NCI-H446 (cell line): ENCODE data around the gene KCNK1.
A peak's percentile ranks its signal among the peaks of the same experiment; 100 is the strongest.
"Not testable (repeated sequence)": the region's sequence is repeated elsewhere in the genome, so short reads cannot be mapped to it uniquely, and the experiment has no call there.

Experiments used
- DNase-seq, 2 experiments: peaks; one replicate each; lab custom pipeline; 2025; lab: John Stamatoyannopoulos, UW

The KCNK1 gene

DNA sequence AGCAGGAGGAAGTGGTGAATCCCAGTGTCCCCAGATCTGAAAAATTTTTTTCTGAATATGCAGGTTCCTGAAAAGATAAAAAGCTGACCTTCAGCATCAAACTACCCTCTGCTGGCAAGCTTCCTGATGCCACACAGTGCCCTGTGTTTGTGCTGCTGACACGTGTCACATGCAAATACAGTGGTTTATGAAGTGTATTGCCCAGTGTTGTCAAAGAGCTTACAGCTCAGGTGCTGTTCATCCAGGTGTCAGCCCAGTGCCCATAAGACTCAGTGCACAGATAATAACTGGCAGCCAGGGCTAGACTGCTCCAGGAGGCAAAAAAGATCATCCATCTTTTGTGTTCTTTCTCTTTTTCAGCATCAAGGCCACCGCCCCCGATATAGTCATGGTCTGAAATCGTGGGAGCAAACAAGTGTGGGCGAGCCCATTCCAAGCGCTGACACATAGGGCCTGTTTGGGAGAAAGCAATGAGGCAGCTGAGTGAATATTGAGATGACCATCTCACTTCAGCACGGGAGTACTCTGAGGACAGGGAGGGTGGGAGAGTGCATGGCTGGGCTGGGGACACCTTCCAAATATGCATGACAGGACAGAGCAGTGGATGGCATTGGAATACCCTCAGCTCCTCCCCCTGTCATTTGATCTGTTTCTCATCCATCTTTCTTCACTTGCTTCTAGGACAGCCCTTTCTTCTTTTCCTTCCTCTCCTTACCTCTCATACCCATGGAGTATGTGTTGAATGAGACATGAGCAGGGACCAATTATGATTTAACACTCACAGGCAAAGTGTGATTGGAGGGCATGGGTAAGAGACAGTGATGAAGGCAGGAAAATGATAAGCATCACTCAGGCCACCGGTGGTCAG lies 6.4 kb upstream of the KCNK1 start:
- no peak for DNase-seq

DNA sequence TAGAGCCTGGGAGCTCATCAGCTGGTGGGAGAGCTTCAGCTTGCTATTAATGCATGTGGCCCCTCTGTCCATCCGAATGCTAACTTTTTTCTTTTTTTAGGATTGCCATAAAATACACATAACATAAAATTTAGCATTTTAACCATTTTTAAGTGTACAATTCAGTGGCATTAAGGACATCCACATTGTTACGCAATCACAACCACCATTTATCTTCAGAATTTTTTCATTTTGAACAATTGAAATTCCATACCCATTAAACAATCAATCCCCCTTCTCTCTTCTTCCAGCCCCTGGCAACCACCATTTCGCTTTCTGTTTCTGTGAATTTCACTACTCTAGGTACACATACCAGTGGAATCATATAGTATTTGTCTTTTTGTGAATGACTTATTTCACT lies 4.9 kb upstream of the KCNK1 start:
- no peak for DNase-seq

- DNase-seq: no peak
Measured at GRCh38 chr1:233609926-233610325, 4.0 kb upstream of the KCNK1 start.

DNA sequence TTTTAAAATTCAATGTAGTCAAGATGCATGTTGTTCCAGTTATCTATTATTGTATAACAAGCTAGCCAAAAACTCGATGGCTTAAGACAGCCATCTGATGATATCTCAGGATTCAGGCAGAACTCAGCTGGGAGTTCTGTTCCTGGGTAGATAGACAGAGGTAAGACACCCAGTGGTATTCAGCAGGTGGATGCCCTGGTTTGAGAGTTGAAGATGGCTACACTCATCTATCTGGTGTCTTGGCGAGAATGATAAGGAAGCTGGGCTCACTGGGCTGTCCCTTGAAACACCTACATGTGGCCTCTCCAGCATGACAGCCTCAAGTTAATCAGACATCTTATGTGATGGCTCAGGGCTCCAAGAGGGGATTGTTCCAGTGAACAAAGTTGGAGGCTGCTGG lies 3.3 kb upstream of the KCNK1 start:
- DNase-seq: no peak

GRCh38 chr1:233611363-233611762 lies 2.5 kb upstream of the KCNK1 start:
- DNase-seq: not testable (repeated sequence)

GRCh38 chr1:233614173-233614742 lies 352 bp downstream of the KCNK1 start:
- DNase-seq: peak in 1 of 2 experiments; percentile 45

DNA sequence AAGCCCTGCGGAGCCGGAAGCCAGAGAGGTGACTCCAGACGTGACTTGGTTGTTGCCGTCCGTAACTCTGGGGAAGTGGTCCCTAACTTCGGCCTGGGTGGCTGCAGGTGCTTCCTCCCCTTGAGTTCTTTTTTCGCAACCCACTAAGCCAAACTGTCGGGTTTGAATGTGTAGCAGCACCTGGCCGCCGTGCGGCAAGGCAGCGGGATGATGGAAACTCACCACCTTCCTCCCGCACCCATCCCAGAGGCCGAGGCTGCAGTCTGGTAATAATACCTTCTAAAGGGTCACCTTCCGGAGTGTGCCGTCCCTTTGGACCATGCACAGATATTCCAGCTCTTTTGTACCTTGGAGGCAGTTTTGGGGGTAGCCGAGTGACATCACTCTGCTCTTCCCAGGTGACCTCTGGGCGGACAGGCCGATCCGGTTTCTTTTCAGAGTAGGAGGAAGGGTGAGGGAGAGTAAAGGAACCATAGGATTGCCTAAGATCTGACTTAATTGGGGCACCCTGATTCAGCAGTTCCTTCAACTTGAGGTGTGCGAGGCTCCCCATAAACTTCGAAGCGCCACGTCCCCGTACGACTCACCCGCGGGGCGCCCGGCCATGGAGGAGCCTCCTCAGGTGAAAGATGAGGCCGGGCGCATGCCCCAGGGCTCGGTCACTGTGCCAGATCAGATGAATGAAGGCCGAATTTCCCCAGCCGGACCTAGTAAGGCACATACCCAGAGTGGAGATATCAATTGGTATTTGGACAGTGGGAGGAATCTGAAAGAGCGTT lies 1.0 kb downstream of the KCNK1 start:
- DNase-seq: no peak

DNA sequence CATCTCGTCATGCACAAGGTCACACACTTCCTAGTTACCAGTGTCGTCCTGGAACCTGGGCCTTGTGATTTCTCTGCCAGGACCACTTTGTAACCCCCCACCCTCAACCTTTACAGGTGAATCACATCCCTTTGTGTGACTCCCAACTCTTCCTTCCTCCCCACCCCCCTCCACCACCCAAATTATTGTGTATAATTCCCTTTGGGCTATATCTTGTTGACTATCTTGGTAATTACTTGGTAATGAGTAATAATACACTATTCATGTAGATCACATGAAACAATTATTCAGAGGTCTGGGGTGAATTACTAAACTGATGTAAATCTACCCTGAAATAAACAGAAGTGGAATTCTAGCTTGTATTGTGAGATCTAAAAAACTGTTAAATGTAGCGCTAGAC lies 1.7 kb downstream of the KCNK1 start:
- no peak for DNase-seq

- DNase-seq: no peak
Measured at GRCh38 chr1:233617025-233617424, 3.1 kb downstream of the KCNK1 start.

DNA sequence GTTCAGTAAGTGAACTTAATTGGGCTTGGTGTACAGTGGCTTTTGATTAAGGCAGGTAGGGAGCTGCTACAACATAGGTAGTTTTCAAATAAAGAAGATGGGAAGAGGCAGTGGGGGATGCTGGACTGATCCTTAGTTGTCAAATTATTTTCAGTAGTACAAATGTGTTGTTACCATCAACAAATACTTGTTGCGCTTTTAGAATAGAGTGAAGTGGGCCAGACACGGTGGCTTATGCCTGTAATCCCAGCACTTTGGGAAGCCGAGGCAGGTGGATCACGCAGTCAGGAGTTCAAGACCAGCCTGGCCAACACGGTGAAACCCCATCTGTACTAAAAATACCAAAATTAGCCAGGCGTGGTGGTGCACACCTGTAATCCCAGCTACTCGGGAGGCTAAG lies 5.5 kb downstream of the KCNK1 start:
- not testable (repeated sequence) for DNase-seq

DNA sequence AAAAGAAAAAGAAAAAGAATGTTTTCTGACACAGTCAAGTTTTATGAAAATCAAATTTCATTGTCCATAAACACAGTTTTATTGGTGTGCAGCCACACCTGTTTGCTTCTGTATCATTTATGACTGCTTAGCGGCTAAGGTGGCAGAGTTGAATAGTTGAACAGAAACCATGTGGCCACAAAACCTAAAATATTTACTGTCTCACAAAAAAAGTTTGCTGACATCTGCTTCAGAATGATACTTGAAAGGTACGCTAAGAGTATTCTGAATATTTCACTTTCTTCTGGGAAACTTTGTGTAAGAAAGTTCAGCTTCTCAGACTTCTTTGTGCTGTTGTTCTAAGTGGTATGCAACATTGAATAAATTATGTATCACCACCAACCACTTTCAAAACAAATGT lies 6.2 kb downstream of the KCNK1 start:
- DNase-seq: no peak

GRCh38 chr1:233621923-233622322 lies 8.0 kb downstream of the KCNK1 start:
- no peak for DNase-seq

DNA sequence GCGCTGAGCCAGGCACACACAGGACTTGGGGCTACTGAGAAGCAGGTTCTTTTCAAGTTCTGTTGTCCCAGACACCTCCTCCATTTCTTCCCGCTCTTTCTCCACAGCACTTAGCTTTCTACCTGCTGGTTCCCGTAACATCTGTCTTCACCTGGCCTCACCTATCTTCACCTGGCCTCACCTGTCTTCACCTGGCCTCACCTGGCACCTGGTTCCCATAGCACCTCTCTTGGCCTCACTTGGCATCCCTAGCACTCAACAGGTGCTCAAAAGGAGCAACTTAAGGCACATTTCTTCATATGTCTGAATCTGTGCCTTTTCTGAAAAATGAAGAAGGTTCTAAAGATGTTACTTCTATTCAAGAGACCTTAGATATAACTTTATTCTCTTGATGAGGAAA lies 10.4 kb downstream of the KCNK1 start:
- no peak for DNase-seq

DNA sequence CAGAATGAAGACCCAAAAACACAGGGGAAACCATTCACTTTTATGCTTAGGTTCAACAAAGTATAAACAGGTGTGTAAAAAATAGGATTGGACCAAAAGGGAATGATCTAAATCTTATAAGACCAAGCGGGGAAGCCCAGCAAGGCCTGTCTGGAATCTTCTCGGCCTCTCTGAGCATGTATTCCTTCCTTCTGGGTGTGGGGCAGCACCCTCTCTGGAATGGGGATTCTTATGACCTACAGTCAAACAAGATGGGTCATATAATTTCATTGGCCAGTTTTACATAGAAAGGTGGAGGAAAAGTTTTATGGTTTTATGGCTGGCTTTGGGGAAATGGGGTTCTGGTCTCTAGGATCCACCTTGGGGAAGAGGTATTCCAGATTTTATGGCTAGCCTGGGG lies 11.2 kb downstream of the KCNK1 start:
- DNase-seq: no peak

DNA sequence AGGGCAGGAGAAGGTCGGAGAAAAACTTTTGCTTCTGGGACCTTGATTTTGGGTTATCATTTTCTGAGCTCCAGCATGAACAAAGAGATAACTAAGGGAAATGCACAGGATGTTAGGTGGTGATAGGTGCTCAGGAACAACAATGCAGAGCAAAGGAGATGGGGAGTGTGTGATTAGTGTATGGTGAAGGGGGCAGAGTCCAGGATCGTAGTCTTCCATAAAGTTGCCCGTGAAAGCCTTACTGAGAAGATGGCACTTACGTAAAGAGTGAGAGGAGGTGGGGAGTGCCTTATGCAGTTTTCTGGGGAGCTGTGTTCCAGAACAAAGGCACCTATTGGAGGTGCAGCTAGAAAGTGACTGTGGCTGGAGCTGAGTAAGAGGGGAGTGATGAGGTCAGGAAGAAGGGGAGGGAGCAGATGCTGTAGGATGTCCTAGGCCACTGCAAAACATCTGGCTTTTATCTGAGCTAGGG lies 11.6 kb downstream of the KCNK1 start:
- DNase-seq: no peak

GRCh38 chr1:233627376-233627775 lies 13.5 kb downstream of the KCNK1 start:
- DNase-seq: peak in 1 of 2 experiments; percentile 13

DNA sequence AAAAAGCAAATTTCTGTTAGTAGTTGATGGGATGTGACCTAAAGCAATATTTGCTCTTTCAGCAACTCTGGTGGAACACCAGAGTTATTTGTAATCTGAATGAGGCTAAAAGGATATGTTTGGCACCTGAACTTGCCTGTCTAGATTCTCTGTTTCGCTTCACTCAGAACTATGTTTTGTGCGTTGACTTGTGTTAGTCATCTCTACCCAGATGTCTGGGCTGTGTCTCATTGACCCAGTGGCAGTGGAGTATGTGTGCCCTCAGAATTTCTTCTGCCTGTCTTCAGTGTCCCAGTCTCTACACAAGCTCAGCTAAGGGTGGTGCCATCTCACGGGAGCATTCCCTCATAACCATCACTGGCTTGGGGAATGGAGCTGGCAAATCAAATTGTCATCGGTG lies 13.9 kb downstream of the KCNK1 start:
- no peak for DNase-seq

- DNase-seq: no peak
Measured at GRCh38 chr1:233629305-233629935, 15.5 kb downstream of the KCNK1 start.

DNA sequence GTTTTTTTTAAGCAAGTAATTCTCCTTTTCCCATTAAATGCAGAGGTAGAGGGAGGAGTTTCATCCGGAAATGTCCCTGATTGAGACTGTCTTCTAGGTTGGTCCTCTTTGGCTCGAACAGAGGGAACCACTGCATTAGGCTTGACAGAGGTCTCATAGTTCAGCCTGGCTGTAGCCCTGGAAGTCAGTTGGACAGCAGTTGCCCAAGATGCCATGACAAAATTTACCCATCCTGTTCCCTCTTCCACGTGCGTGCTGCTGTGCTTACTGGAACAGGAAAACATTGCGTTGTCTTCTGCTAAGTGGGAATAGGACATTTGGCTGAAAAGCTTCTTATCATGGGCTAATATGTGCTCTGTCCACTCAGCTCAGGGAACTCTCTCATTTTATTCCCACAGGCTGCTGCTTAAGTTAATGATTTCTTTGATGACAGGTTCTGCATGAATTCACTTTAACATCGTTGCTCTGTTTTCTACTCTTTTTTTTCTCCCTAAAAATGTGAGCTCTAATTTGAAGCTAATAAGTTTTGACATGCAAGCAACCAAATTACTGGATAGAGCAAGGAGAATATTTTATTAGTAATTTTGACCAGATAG lies 18.0 kb downstream of the KCNK1 start:
- no peak for DNase-seq

- no peak for DNase-seq
Measured at GRCh38 chr1:233632436-233632835, 18.5 kb downstream of the KCNK1 start.

DNA sequence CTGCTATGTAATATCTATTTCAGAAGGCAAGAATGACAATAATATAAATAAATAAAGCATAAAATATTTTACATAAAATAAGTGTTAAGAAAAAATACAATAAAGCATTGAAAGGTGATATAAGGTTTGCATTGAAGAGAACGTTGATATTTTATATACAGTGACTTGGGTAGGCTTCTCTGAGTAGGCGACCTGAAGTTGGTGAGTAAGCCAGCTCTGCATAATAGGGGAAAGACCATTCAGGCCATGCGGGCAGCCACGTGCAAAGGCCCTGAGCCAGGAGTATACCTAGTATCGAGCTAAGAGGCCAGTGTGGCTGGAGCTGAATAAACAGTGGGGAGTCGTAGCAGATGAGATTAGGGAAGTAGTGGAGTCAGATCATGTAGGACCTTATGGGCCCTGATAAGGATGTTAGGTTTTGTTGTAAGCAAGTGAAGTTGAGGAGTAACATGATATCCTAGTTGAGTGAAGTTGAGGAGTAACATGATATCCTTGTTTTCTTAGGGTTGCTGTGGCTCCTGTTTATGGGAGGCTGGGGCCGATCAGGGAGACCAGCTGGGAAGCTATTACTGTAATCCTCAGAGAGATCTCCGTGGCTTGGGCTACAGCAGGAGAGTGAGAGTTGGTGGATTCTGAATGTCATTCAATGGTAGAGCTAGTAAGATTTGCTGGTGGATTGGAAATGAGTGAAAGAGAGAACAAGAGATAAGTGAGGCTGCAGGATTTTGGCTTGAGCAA lies 22.0 kb downstream of the KCNK1 start:
- DNase-seq: no peak
